DMS79 (cell line): ENCODE data around the gene SLC9A9.

ENCODE experiments used
- DNase-seq: peaks from one replicate; lab custom pipeline; 2025; lab: John Stamatoyannopoulos, UW

The SLC9A9 gene

DNA sequence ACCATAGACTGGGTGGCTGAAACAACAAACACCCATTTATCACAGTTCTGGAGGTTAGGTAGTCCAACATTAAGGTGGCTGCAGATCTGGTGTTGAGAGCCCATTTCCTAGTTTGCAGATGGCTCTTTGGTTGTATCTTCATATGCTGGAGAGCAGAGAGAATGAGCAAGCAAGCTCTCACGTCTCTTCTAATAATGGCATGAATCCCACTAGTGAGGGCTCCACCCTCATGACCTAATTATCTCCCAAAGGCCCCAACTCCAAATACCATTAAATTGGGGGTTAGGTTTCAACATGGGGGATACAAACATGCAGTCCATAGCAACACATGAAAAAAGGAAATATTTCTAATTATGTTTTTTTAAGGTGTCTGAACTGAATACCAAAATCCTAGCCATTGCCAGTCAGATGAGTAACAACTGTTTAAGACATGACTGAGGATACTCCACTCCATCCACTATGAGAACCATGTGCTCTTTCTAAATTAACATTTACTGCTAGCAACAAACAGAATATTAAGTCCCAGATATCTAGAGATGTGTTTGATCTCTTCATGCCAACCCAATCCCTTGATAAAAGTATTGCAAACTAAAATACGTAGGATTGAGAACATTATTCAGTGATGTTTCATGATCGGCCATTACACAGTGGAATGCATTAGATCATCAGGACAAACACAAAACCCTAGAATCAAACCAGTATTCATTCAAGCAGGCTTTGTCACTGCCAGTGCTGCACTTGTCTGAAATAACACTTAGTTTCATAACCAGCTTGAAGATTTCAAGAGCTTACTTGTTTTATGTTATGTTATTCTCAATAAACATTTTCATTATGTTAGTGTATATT is 340.3 kb downstream of the SLC9A9 start:
- DNase-seq = no peak

DNA sequence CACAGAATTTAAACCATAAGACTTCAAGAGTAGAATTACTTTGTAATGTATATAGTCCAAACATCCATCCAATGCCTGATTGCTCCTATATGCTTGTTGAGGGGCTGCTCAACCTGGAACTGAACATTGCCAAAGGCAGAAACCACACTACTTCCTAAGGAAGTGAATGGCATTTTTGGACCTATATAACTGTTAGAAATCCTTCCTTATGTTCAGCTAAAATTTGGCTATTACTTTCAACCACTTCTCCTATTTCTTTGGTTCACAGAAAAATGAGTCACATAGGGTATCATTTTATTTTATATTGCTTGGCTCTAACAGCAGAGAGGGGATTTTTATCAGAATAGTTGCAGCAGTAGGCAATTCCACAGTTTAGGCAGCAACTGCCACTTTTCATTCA is 342.1 kb downstream of the SLC9A9 start:
- no peak for DNase-seq

DNA sequence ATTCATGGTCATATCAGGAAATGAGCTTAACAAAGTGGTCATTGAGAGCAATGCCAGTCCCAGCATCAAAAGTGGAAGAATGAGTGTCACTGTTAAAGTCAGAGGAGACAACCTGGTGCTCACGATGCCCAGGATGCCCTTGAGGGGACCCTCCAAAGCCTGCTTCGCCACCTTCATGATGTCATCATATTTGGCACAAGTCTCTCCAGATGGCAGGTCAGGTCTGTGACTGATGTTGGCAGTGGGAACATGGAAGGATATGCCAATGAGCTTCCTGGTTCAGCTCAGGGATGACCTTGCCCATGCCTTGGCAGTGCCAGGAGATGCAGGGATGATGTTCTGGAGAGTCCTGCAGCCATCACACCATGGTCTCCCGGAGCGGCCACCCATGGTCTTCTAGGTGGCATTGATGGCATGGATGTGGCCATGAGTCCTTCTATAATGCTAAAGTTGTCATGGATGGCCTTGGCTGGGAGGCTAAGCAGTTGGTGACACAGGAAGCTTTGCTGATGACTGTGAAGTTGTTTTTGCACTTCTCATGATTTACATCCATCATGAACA is 344.9 kb downstream of the SLC9A9 start:
- DNase-seq = no peak

DNA sequence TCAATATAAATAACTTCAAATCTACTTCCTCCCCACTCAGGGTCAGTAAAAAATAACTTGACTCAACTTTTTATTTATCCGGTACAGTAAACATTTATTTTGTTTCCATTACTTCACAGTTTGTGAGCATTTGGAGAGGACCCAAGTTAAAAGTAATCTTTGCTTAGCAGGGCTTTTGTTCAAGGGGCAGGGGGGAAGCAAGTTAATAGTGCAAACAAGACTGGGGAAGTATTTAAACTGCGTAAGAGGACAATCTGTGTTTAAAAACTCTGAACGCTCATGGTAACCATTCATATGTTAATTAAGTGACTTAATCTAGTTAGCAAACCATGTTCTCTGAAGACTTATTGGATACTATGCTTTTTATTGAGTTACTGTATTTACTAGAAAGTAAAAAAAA is 346.2 kb downstream of the SLC9A9 start:
- no peak for DNase-seq

DNA sequence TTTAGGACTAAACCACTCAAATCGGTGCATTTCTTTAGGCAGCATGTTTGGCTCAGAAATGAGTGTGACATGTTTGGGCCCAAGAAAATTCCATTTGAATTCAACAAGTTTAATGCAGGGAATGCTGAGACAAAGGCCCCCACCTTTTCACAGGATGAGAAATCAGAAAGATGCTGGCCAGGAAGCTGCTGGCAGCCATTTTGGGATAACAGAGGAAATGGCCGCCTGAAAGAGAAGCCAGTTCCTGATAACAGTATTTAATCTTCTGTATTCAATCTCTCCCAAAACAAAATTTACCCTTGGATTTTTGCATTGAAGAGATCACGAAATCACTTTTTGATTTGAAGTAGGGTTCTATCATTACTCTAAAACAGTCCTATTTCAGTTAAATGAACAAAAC is 350.9 kb downstream of the SLC9A9 start:
- DNase-seq = no peak

DNA sequence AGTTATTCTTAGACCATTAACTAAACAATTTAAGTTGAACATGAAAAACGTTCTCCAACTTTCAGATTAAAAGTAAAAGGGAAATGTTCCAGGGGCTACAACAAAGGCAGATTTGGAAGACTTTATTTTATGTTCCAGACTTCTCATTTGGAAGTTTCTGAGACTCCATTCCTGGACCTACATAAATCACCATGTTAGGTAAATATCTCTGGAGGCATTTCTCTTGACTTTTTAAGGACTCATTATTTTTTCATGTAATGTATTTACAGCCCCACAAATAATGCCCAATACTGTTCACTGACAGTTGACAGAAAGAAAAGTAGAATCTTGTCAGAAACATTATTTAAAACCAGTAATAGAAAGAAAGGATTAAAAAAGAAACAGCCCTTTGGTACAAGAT is 352.1 kb downstream of the SLC9A9 start:
- no peak for DNase-seq

DNA sequence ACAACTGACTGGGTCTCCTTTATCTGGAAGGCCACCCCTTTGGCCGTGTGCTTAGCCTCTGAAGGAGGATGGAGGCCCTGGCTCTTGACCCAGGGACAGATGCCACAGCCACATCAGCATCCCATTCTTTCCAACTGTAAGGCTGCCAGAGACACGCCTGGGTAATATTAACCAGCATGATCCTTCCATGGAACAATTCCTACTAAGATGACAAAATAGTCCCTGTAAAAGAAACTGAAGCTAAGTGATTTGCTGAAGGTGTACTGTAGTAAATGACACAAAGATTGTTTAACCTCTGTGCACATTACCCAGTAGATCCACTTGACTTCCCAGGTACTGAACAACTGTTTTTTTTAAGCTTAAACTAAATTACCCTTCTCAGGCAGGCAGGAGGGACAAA is 352.7 kb downstream of the SLC9A9 start:
- no peak for DNase-seq

DNA sequence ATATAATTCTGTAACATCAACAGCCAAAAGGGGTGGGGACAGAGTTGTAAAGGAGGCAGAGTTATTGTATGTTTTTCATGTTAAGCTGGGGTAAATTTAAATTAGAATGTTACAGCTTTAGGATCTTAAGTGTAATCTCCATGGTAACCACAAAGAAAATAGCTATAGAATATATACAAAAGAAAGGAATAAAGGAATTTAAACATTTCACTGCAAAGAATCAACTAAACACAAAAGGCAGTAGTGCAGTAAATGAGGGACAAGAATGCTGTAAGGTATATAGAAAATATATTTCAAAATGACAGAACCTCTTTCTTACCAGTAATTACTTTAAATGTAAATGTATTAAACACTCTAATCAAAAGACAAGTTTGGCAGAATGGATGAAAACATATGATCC is 361.7 kb downstream of the SLC9A9 start:
- DNase-seq = no peak

DNA sequence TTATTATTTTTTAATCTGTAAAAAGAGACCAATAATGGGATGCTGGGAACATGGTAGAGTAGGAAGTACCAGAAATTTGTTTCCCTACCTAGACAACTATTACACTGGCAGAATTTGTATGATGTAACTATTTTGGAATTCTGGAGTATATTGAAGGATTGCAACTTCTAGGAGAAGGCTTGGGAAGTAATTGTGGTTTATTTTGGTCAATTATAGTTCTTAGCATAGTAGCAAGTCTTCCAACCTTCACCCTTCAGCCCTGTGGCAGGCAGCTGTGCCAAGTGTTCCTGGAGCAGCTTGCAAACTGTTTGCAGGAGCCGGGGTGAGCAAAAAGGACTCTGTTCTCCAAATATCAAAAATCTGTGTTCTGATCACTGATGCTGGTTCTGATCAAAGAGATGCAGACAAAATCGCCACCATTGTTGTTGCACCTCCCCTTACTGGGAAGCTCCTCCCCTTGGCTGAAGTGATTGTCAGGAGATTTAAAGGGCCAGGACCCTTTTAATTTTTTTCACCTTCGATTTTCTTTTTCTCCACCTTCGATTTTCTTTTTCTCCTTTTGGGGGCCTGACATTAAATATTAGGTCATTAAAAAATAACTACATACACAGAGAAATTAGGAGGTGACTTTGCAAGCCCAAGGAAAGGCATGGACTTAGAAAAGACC is 363.3 kb downstream of the SLC9A9 start:
- no peak for DNase-seq

DNA sequence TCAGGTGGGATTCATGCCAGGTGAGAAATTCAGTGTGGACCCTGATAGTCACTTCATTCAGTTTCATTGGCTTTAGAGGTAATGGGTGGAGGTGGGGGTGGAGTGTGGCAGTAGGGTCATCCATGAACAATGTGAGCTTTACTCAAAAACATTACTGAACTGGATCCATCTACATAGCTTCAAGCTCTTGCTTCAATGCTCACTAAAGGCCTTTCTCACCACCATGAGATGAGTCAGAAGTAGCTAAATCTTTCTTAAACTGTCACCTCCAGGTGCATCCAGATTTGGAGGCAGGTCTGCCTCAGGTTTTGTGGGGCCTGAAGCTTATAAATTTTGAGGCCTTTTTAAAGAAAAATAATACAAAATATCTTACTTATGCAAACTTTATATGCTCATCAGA is 365.1 kb downstream of the SLC9A9 start:
- no peak for DNase-seq

DNA sequence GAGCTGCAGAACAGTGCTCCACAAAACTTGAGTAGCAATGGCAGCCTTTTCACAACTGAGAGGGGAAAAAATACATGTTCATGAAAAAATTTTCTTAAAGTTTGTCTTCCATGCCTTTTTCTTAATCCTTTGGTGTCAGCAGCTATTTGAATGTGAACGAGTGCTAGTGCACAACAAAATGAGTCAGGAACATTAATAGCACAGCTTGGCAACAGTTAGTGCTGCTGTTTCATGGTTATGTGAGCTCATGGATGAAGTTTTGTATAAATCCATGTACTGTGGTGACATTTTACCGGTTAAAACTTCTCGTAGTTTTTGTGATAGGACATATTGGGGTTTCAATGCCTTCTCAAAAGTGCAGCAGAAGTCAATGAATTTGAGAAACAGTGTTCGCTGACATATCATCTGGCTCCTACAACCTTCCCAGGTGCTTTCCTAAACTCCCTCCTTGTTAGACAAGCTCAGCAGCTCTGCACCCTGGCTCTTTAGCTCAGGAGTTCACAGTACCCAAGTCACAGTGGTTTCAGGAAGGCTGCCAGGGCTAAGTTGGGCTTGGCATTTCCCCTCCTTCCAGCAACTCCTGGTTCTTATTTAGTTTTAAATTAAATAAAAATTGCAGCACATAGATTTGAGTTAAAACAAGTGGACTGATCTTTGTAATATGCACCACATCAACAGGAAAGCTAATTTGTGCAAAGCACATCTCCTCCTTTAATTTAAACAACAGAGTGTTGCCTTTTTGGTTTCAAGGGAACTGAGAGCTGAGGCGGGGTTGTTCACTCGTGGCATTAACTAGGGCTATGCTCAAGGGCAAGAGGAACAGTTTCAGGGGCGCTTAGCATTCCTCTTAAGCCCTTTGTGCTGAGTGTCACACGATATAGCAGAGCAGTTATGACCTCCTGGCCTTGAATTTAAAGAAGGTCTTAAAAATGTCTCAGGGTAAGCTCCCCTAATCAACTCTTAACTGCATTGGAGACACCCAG is 365.9 kb downstream of the SLC9A9 start:
- DNase-seq = no peak

DNA sequence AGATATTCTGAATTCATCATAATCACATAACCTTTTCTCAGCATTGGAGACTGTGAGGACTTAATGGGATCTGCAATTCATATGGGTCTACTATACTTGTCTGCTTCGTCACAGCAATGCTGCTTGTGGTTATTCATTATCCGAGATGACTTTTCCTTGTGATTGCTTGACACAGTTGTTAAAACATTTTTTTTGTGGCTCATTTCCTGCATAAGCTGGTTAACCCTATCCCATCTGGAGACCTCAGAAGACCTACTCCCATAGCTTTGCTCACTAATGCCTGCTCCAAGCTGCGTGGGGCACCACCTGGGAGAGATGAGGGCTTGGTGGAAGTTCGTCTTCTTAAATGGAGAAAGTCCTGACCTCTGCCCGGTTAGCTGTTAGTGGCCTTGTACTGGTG is 367.9 kb downstream of the SLC9A9 start:
- DNase-seq = no peak

DNA sequence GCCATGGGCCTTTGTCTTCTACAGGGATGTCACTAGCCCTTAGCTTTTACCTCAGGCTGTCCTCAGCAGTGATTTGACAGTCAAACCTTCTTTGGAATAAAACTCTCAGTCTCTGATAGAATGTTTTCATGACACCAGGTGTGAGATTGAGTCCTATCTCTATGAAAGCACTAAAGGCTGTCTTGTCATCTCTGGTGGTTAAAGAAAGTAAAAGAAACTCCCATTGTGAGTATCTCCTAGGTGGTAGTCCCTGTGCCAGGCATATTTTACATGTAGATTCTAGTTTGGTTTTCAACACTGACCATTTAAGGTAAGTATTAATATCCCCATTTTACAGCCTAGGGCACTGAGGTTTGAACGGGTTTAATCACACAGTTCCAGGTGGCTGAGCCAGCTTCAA is 368.5 kb downstream of the SLC9A9 start:
- DNase-seq = no peak

DNA sequence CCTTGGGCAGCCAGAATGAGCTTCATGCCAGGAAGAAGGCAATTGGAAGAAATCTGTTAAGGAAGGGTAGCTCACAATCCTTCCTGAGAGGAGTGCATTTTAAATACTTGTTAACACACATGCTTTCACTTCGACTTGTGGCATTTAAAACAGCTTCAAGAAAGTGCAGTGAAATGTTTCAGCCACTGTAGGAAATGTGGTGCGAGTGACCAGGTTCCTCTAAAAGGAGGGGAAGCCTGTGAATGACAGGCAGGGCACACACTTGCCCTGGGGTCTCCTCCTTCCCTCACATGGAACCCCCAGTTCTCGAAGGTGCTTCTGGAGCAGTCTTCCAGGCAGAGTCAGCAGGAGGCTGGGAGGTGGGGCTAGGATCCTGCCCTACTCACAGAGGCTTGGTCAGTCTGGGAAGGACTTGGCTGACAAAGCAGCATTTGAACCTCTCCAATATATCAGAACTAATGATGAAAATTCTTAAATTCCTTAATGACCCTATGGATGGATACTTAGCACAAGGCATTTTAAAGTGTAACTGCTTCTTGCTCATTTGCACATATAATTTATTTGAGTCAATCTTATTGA is 370.1 kb downstream of the SLC9A9 start:
- DNase-seq = no peak

DNA sequence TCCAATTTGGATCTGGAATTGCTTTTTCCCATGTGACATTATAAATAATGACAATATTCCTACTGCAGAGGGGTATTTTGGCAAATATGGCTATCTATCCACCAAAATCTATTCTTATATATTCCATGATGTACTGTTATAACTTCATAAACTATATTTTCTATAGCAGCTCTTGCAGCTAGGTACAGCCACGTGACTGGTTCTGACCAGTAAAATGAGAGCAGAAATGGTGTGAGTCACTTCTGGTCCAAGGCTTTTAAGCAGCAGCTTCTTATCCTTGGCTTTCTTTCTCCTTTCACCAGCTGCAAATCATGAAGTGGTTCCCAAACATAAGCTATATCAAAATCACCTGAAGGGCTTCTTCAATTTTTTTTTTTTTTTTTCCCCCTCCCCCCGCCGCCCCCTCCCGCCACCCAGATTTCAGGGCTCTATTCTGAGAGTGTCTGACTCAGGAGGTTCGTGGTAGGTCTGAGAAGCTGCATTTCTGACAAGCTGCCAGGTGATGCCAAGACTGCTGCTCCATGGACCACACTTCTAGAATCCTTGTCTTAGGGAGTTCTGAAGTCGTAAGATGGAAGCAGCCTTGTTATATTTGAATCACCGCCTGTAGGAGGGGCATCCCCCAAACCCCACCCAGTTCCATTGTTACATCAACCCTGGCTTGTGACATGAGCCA is 371.2 kb downstream of the SLC9A9 start:
- no peak for DNase-seq

DNA sequence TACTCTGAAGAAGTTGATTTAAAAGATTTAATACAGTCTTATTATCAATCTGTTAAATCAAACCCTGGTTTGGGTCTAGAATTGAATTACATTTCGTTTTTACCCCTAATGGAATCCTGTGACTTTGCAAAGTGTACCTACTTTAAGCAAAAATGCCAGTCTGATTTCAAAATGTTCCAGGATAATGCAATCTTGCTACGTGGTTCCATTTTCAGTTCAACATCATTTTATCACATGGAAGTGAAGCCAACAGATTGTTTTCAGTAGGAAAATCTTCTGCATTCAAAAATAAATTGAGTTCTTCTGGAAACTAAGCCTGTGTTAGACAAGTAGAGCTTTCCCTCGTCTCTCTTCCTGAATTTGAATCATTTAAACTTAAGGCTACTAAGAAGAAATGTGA is 372.3 kb downstream of the SLC9A9 start:
- no peak for DNase-seq

DNA sequence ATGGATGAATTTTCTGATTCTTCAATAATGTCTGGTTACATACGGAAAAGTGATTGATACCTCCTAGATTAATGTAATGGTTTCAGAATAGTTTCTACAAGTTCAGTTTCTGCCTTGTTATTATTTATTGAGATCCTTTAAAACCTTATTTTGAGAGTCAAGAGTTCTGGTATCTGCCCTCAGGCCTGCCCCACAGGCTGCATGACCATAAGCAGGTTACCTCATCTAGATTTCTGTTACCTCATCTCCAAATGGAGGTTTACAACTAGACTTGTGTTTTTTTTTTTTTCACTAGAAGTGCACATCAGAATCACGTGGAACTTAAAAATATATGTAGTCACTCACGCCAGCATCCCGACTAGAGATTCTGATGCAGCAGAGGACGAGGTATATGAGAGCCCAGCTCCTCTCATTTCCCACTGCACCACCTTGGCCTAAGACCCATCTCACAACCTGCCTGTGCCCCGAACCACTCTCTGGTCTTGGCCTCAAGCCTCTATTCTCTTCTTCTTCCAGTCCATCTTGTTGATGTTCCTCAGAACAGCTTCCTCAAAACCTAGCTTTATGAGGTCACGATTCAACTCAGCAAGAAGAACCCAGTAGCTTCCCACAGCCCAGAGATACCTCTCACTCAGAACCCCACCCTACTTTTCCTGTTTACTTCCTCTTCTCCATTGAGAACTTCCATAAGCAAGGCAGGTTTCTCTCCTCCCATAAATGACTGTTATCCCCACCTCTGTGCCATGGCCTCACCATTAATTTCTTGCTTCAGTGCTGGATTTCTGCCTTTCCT is 375.3 kb downstream of the SLC9A9 start:
- no peak for DNase-seq

DNA sequence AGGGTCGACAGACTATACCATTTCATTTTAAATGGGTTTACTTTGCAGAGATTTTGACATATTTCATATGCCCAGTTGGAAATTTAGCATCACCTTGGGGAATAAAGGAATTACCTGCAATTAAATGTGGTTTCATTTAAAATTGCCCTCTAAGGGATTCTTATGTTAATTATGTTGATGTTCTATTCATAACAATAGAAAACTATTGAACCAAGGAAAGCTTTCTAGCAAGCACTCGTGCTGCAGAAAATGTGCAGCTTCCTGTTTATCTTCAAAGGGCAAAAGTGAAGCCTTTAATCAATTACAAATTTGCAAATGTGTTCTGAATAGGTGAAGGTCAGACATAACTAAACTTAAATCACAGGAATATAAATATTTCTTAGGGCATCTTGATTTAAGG is 376.6 kb downstream of the SLC9A9 start:
- DNase-seq = no peak

DNA sequence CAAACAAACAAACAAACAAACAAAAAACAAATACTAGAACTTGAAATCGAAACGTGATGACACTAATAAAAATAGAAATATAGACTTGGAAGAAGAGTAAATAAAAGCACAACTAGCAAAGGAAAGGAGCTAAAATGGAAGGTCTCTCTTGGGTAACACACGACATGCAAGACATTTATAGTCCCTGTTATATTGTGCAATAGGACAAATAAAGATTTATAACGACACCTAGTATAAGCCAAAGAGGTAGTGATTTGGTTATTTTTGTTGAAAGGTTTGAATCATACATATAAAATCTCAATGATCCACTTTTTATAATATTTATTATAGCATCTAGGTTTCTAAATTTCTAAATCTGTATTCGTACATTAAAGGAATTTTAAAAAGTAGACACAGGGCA is 379.1 kb downstream of the SLC9A9 start:
- DNase-seq = no peak

DNA sequence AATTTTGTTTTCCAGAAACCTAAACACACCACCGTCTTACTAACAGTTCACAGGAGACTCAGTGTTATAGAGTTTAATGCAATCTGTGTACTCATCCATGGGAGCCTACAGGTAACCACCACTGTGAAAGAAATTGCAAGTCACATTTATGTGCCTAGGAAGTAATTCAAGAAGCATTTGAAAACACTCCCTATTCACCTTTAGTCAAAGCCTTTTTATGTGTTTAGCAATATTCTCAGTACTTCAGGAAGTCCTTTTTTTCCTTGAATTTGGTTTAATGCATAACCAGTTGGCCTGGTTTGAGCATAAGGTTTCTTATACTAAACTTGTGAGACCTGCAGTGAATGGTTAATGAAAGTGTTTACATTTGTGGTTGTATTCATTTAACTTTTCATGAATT is 382.6 kb downstream of the SLC9A9 start:
- DNase-seq = no peak
